ENCODE measurements around the gene CDC42EP3. TPM values are rescaled to one million over a fixed set of nuclear protein-coding genes. Genes with fewer than 3 reads are reported as not detected.

CDC42EP3 gene
- total RNA-seq, 5 donors from 2014 or later (not counting 1 experiment from before 2014, with no cell fraction given), result 30.0 to 60.3 (median 37.6) TPM

- Histone ChIP-seq H3K27me3 (replicated peaks in 1 of 2; ENCODE audit: control insufficient read depth in 2 of 2, extremely low read depth in 1 of 2, insufficient read depth in 2 of 2, low read length in 1 of 2) (no peaks in the 10 kb centered on the region), H3K4me1 (ENCODE audit: control insufficient read depth in 1 of 2, extremely low read depth in 1 of 2, insufficient read depth in 2 of 2, low read length in 2 of 2) (peaks cover 32 to 81% of the 10 kb centered on the region in 2 experiments), H3K9me3 (no peaks in the 10 kb centered on the region), H3K4me3 (ENCODE audit: control insufficient read depth in 1 of 2, extremely low read depth in 1 of 2, low read length in 1 of 2) (no peak overlapping the region), H3K27ac (ENCODE audit: low read length) (peak overlapping the region; percentile 49), H3K36me3 (ENCODE audit: control insufficient read depth in 2 of 2, extremely low read depth in 1 of 2, insufficient read depth in 1 of 2, low read length in 1 of 2) (peaks cover 0 to 13% of the 10 kb centered on the region in 2 donors)
- Mint-ChIP-seq H3K36me3 (peaks cover 52% of the 10 kb centered on the region), H3K9me3 (peaks cover 0 to 8% (median 0%) of the 10 kb centered on the region in 3 donors), H3K27me3 (no peaks in the 10 kb centered on the region), H3K27ac (peak overlapping the region; percentile 53 to 89), H3K4me1 (peaks cover 96 to 98% (median 96%) of the 10 kb centered on the region in 3 donors), H3K4me3 (peak overlapping the region in 1 of 3 donors; percentile 56)
- DNase-seq (no peak), ATAC-seq (replicated peaks in 1 of 4) (no peak)
- POLR2A ChIA-PET, result no interaction called here
- CTCF ChIA-PET, result no interaction called here
- WGBS (ENCODE audit: insufficient coverage), result 100% methylated on average over 2 of the region's 3 CpGs
These were observed 20.8 kb downstream of the CDC42EP3 start for GRCh38 chr2:37650548-37651093.

DNA sequence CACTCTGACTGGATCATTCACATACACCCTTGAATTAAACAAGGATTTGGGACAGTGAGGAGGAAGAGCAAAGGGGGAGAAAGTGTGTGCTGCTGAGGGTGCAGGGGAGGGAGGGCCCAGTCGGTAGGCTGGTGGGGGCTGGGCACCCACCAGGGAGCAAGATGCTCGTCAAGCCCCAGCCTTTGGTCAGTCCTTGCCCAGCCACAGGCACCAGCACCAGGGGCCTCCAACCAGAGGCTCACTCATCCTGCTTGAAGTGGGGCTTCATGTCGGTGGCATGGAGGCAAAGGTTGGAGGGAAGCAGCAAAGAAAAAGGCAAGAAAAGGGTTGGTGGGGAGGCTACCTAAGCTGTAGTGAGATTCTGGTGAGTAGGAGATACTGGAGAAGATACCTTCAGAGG lies 21.9 kb downstream of the CDC42EP3 start:
- Histone ChIP-seq H3K9me3 (no peaks in the 10 kb centered on the region), H3K27ac (ENCODE audit: low read length) (peak overlapping the region; percentile 61), H3K27me3 (replicated peaks in 1 of 2; ENCODE audit: control insufficient read depth in 2 of 2, extremely low read depth in 1 of 2, insufficient read depth in 2 of 2, low read length in 1 of 2) (no peaks in the 10 kb centered on the region), H3K4me1 (ENCODE audit: control insufficient read depth in 1 of 2, extremely low read depth in 1 of 2, insufficient read depth in 2 of 2, low read length in 2 of 2) (peaks cover 25 to 77% of the 10 kb centered on the region in 2 experiments), H3K4me3 (ENCODE audit: control insufficient read depth in 1 of 2, extremely low read depth in 1 of 2, low read length in 1 of 2) (no peak overlapping the region), H3K36me3 (ENCODE audit: control insufficient read depth in 2 of 2, extremely low read depth in 1 of 2, insufficient read depth in 1 of 2, low read length in 1 of 2) (peaks cover 0 to 22% of the 10 kb centered on the region in 2 donors)
- Mint-ChIP-seq H3K36me3 (peaks cover 55% of the 10 kb centered on the region), H3K4me1 (peaks cover 92 to 94% (median 94%) of the 10 kb centered on the region in 3 donors), H3K9me3 (peaks cover 0 to 8% (median 0%) of the 10 kb centered on the region in 3 donors), H3K4me3 (no peak overlapping the region), H3K27me3 (no peaks in the 10 kb centered on the region), H3K27ac (peak overlapping the region; percentile 51 to 89)
- no peak for ATAC-seq (replicated peaks in 1 of 4)
- DNase-seq, result no peak
- 90% methylated on average over 2 of the region's 3 CpGs for WGBS (ENCODE audit: insufficient coverage)
- ChIA-PET CTCF (interaction anchor here in 1 of 2 donors (0.7 to 1.5 kb wide), 4 partner anchors 8 to 221 kb away, joined by 3 to 4 read pairs (median 4); no protein-coding TSS in a partner anchor), POLR2A (interaction anchor here in 1 of 2 donors (0.6 to 0.7 kb wide), 2 partner anchors 28 to 238 kb away, joined by 3 to 6 read pairs; no protein-coding TSS in a partner anchor)

DNA sequence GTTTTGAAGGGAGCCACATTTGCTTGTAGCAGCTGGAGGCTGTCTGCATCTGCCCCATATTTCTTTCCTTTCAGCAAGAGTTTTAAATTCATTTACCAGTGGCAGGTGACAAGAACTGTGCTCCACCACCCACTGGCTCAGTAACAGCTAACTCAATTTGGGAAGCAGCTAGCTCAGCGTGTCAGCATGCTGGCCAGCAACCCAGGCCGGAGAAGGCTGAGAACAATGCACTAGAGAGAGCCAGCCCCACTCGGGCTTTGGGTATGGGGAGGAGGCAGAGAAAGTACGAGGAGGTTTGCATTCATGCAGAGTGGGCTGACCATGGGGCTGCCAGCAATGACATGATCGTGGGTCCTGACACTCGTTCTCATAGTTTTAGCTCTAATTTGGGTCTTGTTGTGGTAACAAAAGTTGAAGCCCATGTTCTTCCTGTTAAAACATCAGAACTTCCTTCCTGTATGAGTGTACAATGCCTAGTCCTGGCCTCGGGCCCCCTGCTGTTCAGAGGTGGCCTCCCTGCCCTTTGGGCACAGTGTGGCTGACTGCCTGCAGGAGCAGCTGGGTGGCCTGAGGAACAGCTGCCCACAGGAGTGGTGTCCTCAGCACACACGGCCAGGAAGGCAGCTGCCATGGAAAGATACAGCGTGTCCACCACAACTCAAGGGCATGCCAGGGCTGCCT lies 23.0 kb downstream of the CDC42EP3 start:
- Histone ChIP-seq H3K4me1 (ENCODE audit: control insufficient read depth in 1 of 2, extremely low read depth in 1 of 2, insufficient read depth in 2 of 2, low read length in 2 of 2) (peaks cover 19 to 76% of the 10 kb centered on the region in 2 experiments), H3K4me3 (ENCODE audit: control insufficient read depth in 1 of 2, extremely low read depth in 1 of 2, low read length in 1 of 2) (no peak overlapping the region), H3K27ac (ENCODE audit: low read length) (peak overlapping the region; percentile 61), H3K36me3 (ENCODE audit: control insufficient read depth in 2 of 2, extremely low read depth in 1 of 2, insufficient read depth in 1 of 2, low read length in 1 of 2) (peaks cover 0 to 29% of the 10 kb centered on the region in 2 donors), H3K27me3 (replicated peaks in 1 of 2; ENCODE audit: control insufficient read depth in 2 of 2, extremely low read depth in 1 of 2, insufficient read depth in 2 of 2, low read length in 1 of 2) (no peaks in the 10 kb centered on the region), H3K9me3 (no peaks in the 10 kb centered on the region)
- peaks cover 66% of the 10 kb centered on the region for H3K36me3 Mint-ChIP-seq
- no peaks in the 10 kb centered on the region for H3K27me3 Mint-ChIP-seq
- CTCF ChIA-PET, result interaction anchor here (0.7 to 1.5 kb wide), 10 partner anchors 9 to 234 kb away, joined by 3 to 6 read pairs (median 4); no protein-coding TSS in a partner anchor
- POLR2A ChIA-PET, result interaction anchor here (0.6 to 1.2 kb wide), 6 partner anchors 25 to 105 kb away, joined by 3 to 5 read pairs (median 4); no protein-coding TSS in a partner anchor
- peaks cover 90 to 95% (median 94%) of the 10 kb centered on the region in 3 donors for H3K4me1 Mint-ChIP-seq
- DNase-seq (peak in 30 of 35 experiments; percentile 20 to 66 (median 41)), ATAC-seq (replicated peaks in 1 of 4) (peak; percentile 65 to 77 (median 75))
- H3K4me3 Mint-ChIP-seq, result peak overlapping the region; percentile 43 to 75 (median 56)
- WGBS (ENCODE audit: insufficient coverage), result 18% methylated on average over 4 of the region's 9 CpGs
- peaks cover 0 to 8% (median 0%) of the 10 kb centered on the region in 3 donors for H3K9me3 Mint-ChIP-seq
- peak overlapping the region; percentile 89 to 98 for H3K27ac Mint-ChIP-seq

- Mint-ChIP-seq H3K27me3 (no peaks in the 10 kb centered on the region), H3K4me3 (peak overlapping the region; percentile 43 to 75 (median 56)), H3K36me3 (peaks cover 67% of the 10 kb centered on the region), H3K27ac (peak overlapping the region; percentile 89 to 98), H3K9me3 (peaks cover 0 to 8% (median 0%) of the 10 kb centered on the region in 3 donors), H3K4me1 (peaks cover 90 to 95% (median 94%) of the 10 kb centered on the region in 3 donors)
- Histone ChIP-seq H3K36me3 (ENCODE audit: control insufficient read depth in 2 of 2, extremely low read depth in 1 of 2, insufficient read depth in 1 of 2, low read length in 1 of 2) (peaks cover 0 to 29% of the 10 kb centered on the region in 2 donors), H3K27me3 (replicated peaks in 1 of 2; ENCODE audit: control insufficient read depth in 2 of 2, extremely low read depth in 1 of 2, insufficient read depth in 2 of 2, low read length in 1 of 2) (no peaks in the 10 kb centered on the region), H3K9me3 (no peaks in the 10 kb centered on the region), H3K4me3 (ENCODE audit: control insufficient read depth in 1 of 2, extremely low read depth in 1 of 2, low read length in 1 of 2) (no peak overlapping the region), H3K27ac (ENCODE audit: low read length) (peak overlapping the region; percentile 61), H3K4me1 (ENCODE audit: control insufficient read depth in 1 of 2, extremely low read depth in 1 of 2, insufficient read depth in 2 of 2, low read length in 2 of 2) (peaks cover 19 to 77% of the 10 kb centered on the region in 2 experiments)
- CTCF ChIA-PET, result interaction anchor here (1.1 to 1.5 kb wide), 7 partner anchors 9 to 233 kb away, joined by 4 to 6 read pairs (median 5); no protein-coding TSS in a partner anchor
- no peak for ATAC-seq (replicated peaks in 1 of 4)
- no peak for DNase-seq
- POLR2A ChIA-PET, result interaction anchor here in 1 of 2 donors (0.6 to 1.2 kb wide), 3 partner anchors 25 to 49 kb away, joined by 3 to 5 read pairs (median 4); no protein-coding TSS in a partner anchor
- WGBS (ENCODE audit: insufficient coverage), result no CpG with 5 or more reads among the region's 2 CpGs
These were observed 23.5 kb downstream of the CDC42EP3 start for GRCh38 chr2:37647971-37648330.

DNA sequence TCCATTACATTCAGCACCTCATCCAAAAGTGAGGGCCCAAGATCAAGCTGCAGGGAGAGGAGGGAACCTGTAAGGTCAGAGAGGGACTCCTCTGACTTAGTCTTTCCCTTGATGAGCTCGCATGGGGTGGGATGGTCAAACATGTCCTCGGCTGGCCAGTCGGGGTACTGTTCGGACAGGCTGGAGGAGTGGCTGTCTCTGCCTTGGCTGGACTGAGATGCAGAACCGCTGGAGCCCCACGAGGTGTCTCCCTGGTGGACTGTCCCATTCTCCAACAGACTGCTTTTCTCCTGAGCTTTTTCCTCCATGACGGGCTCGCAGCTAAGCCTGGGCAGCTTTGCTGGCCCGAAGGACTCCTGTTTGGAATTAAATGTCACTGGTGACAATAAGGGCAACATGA lies 25.6 kb downstream of the CDC42EP3 start:
- DNase-seq, result no peak
- ATAC-seq (replicated peaks in 1 of 4), result no peak
- H3K9me3 ChIP-seq, result no peaks in the 10 kb centered on the region
- peaks cover 0 to 8% (median 0%) of the 10 kb centered on the region in 3 donors for H3K9me3 Mint-ChIP-seq
- ChIA-PET CTCF (no interaction called here), POLR2A (no interaction called here)
- H3K36me3 Mint-ChIP-seq, result peaks cover 75% of the 10 kb centered on the region
- H3K4me1 Mint-ChIP-seq, result peaks cover 82 to 98% (median 96%) of the 10 kb centered on the region in 3 donors
- H3K4me3 Mint-ChIP-seq, result peak overlapping the region in 2 of 3 donors; percentile 58 to 75
- no peaks in the 10 kb centered on the region for H3K27me3 ChIP-seq (replicated peaks in 1 of 2; ENCODE audit: control insufficient read depth in 2 of 2, extremely low read depth in 1 of 2, insufficient read depth in 2 of 2, low read length in 1 of 2)
- H3K27ac ChIP-seq (ENCODE audit: low read length), result peak overlapping the region; percentile 59
- H3K4me1 ChIP-seq (ENCODE audit: control insufficient read depth in 1 of 2, extremely low read depth in 1 of 2, insufficient read depth in 2 of 2, low read length in 2 of 2), result peaks cover 19 to 64% of the 10 kb centered on the region in 2 experiments
- WGBS (ENCODE audit: insufficient coverage), result 95% methylated on average over 6 of the region's 9 CpGs
- H3K27ac Mint-ChIP-seq, result peak overlapping the region; percentile 89 to 98
- no peak overlapping the region for H3K4me3 ChIP-seq (ENCODE audit: control insufficient read depth in 1 of 2, extremely low read depth in 1 of 2, low read length in 1 of 2)
- H3K36me3 ChIP-seq (ENCODE audit: control insufficient read depth in 2 of 2, extremely low read depth in 1 of 2, insufficient read depth in 1 of 2, low read length in 1 of 2), result peaks cover 0 to 43% of the 10 kb centered on the region in 2 donors
- H3K27me3 Mint-ChIP-seq, result no peaks in the 10 kb centered on the region

GRCh38 chr2:37645362-37645761 lies 26.1 kb downstream of the CDC42EP3 start:
- peak in 4 of 35 experiments; percentile 5 to 48 (median 34) for DNase-seq
- 36% methylated on average over 3 of the region's 6 CpGs for WGBS (ENCODE audit: insufficient coverage)
- no peaks in the 10 kb centered on the region for H3K27me3 Mint-ChIP-seq
- H3K27me3 ChIP-seq (replicated peaks in 1 of 2; ENCODE audit: control insufficient read depth in 2 of 2, extremely low read depth in 1 of 2, insufficient read depth in 2 of 2, low read length in 1 of 2), result no peaks in the 10 kb centered on the region
- H3K36me3 Mint-ChIP-seq, result peaks cover 74% of the 10 kb centered on the region
- peaks cover 78 to 93% (median 91%) of the 10 kb centered on the region in 3 donors for H3K4me1 Mint-ChIP-seq
- H3K36me3 ChIP-seq (ENCODE audit: control insufficient read depth in 2 of 2, extremely low read depth in 1 of 2, insufficient read depth in 1 of 2, low read length in 1 of 2), result peaks cover 0 to 43% of the 10 kb centered on the region in 2 donors
- peaks cover 19 to 61% of the 10 kb centered on the region in 2 experiments for H3K4me1 ChIP-seq (ENCODE audit: control insufficient read depth in 1 of 2, extremely low read depth in 1 of 2, insufficient read depth in 2 of 2, low read length in 2 of 2)
- no peak overlapping the region for H3K4me3 ChIP-seq (ENCODE audit: control insufficient read depth in 1 of 2, extremely low read depth in 1 of 2, low read length in 1 of 2)
- no peaks in the 10 kb centered on the region for H3K9me3 ChIP-seq
- H3K27ac Mint-ChIP-seq, result peak overlapping the region; percentile 89 to 98
- ChIA-PET POLR2A (interaction anchor here in 1 of 2 donors (0.5 kb wide), 1 partner anchor 479 kb away, joined by 3 read pairs; no protein-coding TSS in a partner anchor), CTCF (no interaction called here)
- H3K27ac ChIP-seq (ENCODE audit: low read length), result peak overlapping the region; percentile 59
- peaks cover 0 to 8% (median 0%) of the 10 kb centered on the region in 3 donors for H3K9me3 Mint-ChIP-seq
- peak; percentile 37 to 53 (median 42) for ATAC-seq (replicated peaks in 1 of 4)
- peak overlapping the region; percentile 15 to 58 (median 40) for H3K4me3 Mint-ChIP-seq

Measured in T-cell (primary cell).